GM19467 (cell line): Measurements from ENCODE around the gene CCND2.

Experiments used
- ATAC-seq: cut with Tn5 transposase; IDR thresholded peaks from one replicate; pipeline ENCODE4 v1.9.1; 2021; ENCODE audit warnings: mild to moderate bottlenecking, moderate library complexity; ENCODE audit not compliant: unreplicated experiment

Gene CCND2

DNA sequence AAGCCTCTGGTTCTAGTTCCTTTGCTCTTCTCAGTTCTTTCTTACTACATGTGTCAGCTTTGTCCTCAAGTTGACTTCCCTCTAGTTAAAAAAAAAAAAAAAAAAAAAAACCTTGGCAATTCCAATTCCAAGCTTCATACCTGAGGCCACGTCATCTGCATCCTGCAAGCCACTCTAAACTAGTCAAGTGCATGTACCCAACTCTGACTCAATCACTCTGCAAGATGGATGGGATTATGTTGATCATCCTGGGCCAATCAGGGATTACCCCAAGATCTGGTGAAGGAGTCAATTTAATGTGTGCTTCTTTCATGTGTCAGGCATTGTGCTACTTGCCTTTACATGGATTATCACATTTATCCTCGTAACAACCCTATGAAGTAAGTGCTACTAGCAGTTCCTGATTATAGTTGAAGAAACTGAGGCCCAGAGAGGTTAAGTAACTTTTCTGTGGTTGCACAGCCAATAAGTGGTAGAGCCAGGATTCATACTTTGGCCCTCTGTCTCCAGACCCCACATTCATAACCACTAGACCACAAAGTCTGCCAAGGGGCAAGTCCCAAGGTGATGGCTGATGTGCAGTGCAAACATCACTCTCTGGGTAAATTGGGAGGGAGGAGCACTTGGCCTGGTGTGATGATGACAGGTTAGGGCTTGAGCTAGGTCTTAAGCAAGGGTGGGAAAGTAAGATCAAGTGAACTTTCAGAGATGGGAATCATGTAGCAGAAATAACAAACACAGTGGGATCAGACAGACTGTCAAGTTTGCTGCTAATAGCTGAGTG is 17.3 kb upstream of the CCND2 start:
- ATAC-seq = no peak

DNA sequence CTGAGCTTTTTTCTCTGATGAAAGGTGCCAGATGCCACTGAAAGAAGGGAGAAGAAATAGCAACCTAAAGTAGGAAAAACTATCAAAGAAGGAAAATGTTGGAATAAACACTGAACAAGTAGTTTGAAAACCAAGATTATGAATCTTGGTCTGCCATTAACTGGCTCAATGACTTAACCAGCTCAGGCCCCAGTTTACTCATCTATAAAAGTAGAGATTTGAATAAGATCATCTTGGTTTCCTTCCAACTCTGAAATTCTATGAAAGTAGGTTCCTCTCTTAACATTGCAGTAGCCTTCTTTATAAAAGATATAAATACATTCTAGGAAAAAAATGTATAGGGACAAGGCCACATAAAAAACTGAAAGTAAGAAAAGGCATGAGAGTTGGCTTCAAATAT is 16.1 kb upstream of the CCND2 start:
- ATAC-seq = no peak

DNA sequence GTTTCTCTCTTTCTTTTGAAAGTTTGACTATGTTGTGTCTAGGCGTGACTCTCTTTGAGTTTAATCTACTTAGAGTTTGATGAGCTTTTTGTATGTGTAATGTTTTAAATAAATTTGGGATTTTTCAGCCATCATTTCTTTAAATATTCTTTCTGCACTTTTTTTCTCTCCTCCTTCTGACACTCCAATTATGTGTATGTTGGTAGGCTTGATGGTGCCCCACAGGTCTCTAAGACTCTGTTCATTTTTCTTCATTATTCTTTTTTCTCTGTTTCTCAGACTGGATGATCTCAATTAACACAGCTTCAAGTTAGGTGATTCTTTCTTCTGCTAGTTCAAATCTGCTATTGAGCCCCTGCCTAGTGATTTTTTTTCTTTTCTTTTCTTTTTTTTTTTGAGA is 14.5 kb upstream of the CCND2 start:
- no peak for ATAC-seq

DNA sequence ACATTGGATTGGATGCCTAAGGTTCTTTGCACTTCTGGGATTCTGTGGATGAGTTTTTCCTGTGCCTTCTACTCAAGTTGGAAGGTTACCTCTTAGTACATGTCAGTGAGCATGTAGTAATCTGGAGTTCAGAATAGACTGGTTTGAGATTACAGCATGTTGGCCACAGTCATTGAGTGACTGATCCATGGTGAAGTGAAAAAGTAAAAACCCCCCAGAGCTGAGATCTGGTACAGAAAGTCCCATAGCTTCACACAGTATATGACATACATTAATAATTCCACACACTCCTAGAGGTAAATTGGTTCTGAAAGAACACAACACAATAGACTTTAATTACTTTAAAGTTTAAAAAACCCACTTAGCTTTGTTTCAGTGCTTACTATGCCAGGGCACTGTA is 11.9 kb upstream of the CCND2 start:
- ATAC-seq = no peak

DNA sequence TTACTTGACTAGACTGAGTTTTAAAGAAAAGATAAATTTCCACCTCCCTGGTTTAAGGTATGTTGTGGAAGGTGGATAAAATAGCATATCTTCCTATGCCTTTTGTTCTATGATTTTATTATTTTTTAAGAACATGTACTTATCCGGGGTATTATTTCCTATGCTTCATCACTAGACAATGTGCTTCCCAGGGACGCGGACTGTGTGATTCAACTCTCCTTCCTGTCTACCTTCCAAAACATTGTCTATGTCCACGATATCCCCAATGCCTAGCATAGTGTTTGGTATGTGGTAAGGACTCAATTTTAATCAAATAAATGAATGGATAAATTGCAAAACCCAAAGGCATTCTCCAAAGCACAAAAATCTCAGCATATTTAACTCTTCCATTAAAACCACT is 8.3 kb upstream of the CCND2 start:
- no peak for ATAC-seq

DNA sequence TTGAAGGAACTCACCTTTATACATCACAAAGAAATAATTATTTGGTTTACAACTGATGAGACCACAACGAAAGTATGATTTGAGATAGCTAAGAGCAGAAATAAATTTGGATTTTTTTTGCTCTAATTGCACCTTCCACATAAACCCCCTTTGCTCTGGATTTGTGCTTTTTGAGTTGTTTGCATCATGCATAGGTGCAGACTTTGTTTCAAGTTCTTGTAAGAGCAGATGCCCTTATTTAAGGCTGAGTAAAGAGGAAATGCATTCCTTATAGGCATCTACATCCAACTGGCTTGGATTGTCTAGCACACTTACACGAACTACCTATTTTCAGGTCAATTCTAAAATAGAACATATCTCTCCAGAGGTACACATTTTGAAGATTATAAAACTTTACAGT is 6.6 kb upstream of the CCND2 start:
- no peak for ATAC-seq

DNA sequence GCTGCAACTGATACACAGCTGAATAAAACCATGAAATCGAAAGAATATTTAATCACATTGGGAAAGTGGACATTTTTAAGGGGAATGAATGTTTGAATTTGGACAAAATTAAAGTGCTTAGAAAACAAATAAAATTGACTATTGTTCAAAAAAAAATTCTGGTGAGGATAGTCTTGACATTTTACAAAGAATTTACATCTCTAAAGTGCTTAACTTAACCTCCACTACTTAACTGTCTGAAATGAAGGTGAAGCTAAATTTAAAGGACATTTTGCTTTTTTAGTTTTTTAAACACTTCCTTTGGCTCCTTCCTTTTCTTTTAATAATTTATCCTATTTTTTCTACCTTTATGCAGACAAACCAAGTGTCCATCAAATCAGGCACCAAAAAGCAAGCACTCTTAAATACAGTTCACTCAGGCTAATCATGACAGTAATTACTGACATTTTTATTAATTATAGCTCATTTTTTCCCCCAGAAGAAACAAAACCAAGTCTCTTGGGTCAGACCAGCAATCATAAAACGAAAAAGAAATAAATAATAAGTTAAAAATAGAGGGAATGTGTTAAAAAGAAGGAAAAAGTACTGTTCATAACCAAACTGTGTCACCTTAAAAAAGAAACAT is 5.7 kb upstream of the CCND2 start:
- ATAC-seq = no peak

DNA sequence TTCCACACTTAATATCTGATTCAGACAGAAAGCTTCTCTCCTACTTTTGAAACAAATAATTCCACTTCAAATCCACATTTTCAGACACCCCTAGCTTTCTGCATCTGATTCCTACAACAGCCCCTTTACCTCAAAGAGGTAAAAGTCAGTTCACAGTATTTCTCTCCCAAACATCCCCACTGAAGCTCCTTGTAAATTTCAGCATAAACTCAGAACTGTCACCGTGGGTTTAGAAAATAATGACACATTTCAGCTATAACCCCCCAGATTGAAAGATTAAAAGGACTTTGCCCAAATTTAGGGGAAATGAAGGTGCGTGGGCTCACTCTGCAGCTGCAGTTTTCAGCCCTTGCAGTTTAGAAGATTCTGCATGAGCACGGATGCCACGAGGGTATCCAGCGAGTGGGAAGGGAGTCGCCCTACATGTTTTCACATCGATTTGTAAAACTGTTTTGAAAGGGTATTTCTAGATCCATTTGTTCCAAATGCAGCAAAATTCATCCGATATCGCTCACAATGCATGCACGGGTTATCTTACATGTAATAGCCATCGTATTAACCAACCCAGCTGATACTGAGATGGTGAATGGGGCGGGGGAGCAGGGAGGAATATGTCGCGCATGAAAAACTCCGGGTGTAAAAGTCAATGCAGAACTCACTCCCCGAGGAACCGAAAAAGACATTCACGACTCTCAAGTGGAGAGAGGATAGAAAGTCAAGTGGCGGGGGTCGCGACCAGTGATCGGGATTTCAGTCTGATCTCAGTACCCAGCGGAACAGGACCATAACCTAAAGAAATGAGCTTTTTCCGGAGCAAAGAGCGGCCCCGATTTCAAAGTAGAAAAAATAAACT is 5.0 kb upstream of the CCND2 start:
- ATAC-seq = no peak

DNA sequence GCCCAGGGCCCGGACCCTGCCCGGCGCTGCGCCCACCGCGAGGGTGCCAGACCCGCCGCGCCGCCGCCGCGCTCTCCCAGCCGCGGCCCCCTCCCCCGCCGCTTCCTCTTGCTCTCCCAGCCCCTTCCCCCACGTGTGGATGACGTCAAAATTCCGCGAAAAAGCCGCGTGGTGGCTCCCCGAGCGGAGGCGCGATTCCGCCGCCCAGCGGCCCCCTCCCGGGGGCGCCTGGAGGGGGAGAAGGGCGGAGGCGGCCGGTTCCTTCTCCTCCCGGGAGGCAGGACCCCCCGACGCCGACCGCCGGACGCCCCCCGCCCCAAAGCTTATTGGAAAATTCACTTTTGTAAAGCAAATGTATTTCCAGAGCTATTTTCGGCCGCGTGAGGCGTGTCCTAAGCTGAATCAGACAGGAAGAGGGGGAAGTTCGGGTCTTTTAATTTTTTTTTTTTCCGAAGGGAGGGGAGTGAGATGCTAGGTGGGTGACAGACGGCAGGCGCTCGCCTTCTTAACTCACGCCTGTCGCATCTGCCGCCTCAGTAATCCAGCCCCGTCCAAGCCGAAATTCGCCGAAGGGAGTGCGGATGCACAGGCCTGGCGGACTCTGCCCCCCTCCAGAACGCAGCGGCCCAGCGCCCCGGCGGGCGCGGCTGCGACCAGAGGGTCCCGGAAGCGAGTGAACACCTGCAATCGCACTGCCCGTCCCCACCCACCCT is 4.1 kb upstream of the CCND2 start:
- no peak for ATAC-seq

DNA sequence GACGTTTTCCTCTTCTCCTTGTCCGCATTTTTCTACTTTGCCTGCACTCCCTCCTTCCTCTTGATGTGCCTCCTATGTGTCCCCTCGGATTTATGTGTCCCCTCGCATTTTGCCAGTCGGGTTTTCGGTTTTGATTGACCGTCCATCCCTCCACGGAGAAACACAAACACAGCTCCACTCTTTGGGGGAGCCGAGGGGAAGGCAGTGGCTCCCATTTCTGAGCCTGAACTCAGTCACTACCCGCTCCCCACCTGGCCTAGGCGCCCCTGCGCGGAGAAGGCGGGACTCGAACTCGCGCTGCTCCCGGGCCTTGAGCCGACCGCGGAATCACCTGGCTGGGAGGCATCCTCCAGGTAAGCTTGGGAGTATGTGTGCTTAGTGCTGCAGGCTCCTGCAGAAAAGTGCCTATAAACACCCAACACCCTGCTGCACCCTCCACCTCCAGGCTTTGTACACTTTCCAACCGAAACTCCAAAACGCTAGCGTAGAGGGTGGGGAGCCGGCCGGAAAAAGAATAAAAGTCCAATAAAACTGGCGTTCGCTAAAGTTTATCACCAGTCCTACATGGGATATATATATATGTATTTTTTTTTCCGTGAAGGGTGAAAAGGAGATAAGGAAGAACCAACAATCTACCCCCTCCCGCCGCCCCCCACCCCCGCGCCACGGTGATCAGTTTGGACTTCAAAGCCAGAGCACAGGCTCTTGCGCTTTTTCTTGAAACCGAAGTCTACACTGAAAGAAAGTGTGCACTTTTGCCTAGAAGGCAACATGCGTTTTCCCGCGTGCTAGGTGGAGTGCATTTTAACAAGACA is 3.3 kb upstream of the CCND2 start:
- no peak for ATAC-seq

DNA sequence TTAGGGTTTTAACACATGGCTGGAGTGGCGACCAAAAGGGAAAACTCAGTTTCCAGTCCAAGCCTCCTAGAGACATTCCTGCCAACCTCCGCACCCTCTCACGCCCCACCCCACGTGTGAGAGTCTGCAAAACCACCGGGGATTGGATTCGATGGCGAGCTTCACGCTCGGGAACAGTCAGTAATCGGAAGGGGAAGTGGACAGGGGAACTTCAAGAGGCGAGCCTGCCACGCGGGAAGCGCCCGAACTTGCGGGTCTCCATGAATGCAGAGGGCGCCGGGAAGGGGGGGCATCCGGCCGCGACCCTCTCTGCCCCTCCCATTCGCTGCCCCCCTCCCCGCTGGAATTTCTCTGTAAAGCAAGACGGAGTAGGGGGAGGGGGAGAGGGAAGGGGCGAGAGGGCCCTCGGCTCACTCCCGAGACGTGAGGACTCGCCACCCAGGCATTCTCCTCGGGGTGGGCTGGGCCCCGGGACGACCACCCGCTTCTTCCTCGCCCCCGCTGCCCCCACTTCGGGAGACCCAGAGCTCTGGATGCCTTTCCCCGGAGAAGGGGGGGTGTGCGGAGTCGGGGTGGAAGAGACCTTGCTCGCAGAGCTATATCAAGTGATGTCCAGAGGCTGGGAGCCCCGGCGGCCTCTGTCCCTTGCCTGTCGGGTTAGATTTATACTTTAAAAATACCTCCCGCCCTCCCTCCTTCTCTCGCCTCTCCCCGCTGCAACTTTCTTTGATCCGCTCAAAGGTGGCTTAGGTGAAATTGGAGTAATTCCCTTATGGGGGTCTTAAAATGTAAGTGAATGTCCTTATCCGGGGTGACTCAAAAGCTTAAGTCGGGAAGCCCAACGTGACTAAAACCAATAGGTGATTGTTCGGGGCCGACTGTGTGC is 2.5 kb upstream of the CCND2 start:
- no peak for ATAC-seq

DNA sequence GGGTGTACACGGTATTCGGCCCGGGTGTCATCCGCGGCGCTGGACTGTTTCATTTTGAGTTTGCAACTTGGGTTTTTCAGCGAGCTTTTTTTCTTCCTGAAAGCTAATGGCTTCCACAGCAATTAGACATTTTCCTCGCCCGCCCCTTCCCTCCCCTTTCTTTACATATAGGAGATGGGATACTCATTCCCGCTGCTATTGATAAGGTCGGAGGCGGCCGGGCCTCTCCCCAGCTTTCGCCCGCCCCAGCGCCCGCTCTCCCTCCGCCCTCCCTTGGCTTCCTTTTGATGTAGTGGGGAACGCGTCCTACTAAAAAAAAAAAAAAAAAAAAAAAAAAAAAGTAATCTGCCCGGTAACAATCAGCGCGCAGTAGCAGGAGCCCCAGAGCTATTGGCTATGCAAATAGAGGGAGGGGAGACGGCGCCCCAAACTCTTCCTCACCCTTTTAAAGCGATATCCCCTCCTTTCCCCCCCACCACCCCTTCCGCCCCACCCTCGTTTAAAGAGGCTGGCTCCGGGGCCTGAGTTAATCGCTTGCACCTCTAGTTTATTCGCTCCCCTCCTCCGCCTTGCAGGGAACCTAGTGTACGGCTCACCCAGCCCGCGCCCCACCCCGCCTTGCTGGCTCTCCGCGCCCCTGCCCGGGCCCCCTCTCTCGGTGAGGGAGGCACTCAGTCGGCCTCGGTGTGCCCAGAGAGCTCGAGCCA is 1.7 kb upstream of the CCND2 start:
- ATAC-seq = no peak

DNA sequence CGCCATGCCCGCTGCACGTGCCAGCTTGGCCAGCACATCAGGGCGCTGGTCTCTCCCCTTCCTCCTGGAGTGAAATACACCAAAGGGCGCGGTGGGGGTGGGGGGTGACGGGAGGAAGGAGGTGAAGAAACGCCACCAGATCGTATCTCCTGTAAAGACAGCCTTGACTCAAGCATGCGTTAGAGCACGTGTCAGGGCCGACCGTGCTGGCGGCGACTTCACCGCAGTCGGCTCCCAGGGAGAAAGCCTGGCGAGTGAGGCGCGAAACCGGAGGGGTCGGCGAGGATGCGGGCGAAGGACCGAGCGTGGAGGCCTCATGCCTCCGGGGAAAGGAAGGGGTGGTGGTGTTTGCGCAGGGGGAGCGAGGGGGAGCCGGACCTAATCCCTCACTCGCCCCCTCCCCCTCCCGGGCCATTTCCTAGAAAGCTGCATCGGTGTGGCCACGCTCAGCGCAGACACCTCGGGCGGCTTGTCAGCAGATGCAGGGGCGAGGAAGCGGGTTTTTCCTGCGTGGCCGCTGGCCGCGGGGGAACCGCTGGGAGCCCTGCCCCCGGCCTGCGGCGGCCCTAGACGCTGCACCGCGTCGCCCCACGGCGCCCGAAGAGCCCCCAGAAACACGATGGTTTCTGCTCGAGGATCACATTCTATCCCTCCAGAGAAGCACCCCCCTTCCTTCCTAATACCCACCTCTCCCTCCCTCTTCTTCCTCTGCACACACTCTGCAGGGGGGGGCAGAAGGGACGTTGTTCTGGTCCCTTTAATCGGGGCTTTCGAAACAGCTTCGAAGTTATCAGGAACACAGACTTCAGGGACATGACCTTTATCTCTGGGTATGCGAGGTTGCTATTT is 914 bp upstream of the CCND2 start:
- ATAC-seq = no peak

DNA sequence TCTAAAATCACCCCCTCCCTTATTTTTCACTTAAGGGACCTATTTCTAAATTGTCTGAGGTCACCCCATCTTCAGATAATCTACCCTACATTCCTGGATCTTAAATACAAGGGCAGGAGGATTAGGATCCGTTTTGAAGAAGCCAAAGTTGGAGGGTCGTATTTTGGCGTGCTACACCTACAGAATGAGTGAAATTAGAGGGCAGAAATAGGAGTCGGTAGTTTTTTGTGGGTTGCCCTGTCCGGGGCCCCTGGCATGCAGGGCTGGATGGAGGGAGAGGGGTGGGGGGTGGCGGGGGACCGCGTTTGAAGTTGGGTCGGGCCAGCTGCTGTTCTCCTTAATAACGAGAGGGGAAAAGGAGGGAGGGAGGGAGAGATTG is 300 bp upstream of the CCND2 start:
- ATAC-seq = no peak

DNA sequence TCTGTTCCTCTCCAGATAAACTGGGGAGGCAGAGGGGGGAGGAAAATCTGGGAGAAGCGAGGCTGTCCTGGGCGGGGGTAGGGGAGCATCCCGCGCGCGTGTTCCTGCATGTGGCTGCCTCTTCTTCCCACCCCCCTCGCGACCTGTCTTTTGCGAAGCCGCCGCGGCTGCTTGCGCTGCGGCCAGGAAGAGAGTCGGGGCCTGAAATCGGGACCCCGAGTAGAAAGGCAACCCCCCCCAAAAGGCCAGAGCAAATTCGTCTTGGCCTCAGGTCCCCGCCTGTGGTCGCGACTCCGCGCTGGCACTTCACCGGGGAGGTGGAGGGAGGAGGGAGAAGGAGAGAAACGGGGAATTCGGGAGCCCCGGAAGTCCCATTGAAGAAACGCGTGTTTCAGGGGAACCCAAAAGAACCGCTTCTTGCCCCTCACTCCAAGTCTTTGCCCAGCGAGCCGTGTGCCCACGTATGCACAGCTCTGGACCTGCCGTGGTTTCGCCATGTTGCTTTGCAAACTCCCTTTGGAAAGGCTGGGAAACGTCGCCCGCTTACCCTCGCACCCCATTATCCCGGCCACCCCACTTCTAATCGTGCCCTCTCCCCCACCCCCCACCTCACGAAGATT is 944 bp downstream of the CCND2 start:
- ATAC-seq = no peak

DNA sequence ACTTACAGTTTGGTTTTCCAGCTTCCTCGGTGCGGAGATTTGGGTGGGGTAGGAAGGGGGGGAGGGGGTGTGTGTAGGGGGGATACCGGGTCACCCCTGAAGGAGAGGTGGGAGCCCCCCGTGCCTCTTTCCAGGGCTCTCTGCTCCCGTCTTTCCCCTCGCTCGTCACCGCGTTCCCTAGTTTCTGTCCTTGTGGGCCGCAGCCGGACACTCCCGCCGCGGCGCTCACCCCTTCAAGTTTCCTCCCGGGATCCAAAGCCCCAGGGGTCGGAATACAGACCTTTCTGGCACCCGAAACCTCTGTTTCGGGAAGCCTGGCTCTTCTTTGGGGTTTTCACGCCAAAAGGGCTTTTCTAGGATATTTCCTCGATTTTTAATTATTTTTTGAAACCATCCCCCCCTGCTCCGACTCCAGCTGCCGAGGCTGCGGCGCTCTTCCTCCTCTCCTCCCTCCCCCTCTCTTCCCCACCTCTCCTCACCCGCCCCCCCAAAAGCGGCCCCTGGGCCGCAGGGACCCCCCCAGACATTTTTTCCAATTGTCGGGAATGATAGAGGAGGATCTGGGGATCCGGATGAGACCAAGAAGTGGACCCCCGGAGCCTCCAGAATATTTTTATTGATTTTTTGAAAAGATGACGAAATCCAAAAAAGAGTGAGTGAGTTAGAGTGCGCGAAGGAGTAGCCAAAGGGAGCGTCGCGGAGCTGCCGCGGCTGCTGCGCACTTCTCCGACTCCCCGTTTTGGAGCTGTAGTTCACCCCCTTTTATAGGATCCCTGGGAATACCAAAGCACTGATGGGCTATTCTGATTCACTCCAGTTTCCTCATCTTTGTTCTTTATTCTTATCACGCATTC is 1.7 kb downstream of the CCND2 start:
- ATAC-seq = no peak

DNA sequence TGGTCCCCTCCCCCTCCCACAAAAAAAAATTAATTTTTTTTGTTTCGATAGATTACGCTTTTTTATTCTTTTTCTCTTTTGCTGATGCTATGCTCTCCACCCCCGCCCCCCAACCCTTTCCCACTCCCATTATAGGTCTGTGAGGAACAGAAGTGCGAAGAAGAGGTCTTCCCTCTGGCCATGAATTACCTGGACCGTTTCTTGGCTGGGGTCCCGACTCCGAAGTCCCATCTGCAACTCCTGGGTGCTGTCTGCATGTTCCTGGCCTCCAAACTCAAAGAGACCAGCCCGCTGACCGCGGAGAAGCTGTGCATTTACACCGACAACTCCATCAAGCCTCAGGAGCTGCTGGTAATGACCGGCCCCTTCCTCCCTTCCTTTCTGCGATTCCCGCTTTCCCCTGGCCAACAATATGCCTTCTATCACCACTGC is 2.3 kb downstream of the CCND2 start:
- ATAC-seq = no peak
